Heart right ventricle (tissue), 16 donors: ENCODE data around the gene UBAC2. TPM values are rescaled to one million over a fixed set of nuclear protein-coding genes. Genes with fewer than 3 reads are reported as not detected.

ENCODE experiments used
- ATAC-seq, 8 donors: fragments of 200-7000 bp; cut with Tn5 transposase; one replicate each; pipeline ENCODE4 v1.9.1; 2020; ENCODE audit warnings: mild to moderate bottlenecking in 8 of 8, moderate library complexity in 8 of 8, moderate number of reproducible peaks in 1 of 8
- DNase-seq, 2 donors: peaks; one replicate each; pipeline ENCODE4 v3.0.0-alpha.2; 2020
- H3K27ac ChIP-seq, 10 donors: fragments of 200-600 bp; sonication (generic) in 2 of 10; one replicate each; pipeline versions ENCODE4 v1.5.0 to v1.8.0; 2020 to 2022; ENCODE audit warnings: mild to moderate bottlenecking in 3 of 10
- H3K27me3 ChIP-seq, 7 donors: fragments of 200-600 bp; one replicate each; pipeline ENCODE4 v1.8.0; 2021 to 2022; ENCODE audit warnings: mild to moderate bottlenecking in 2 of 7
- H3K36me3 ChIP-seq, 9 donors: fragments of 200-600 bp; sonication (generic) in 1 of 9; one replicate each; pipeline versions ENCODE4 v1.5.0 to v1.8.0; 2020 to 2022; ENCODE audit warnings: mild to moderate bottlenecking in 2 of 9
- H3K4me1 ChIP-seq, 9 donors: fragments of 200-600 bp; sonication (generic) in 1 of 9; one replicate each; pipeline versions ENCODE4 v1.5.0 to v1.8.0; 2020 to 2022; ENCODE audit warnings: mild to moderate bottlenecking in 4 of 9
- H3K4me3 ChIP-seq, 10 donors: fragments of 200-600 bp; sonication (generic) in 2 of 10; one replicate each; pipeline versions ENCODE4 v1.5.0 to v1.8.0; 2020 to 2022; ENCODE audit warnings: mild to moderate bottlenecking in 7 of 10, moderate library complexity in 2 of 10
- H3K9me3 ChIP-seq, 11 donors: fragments of 200-600 bp in 10 of 11; sonication (generic) in 2 of 11; one replicate each; pipeline versions ENCODE4 v1.5.0 to v1.8.0; 2013 to 2022; ENCODE audit warnings: mild to moderate bottlenecking in 2 of 11, control low read depth in 1 of 11, moderate library complexity in 1 of 11
- WGBS, 2 donors: extraction: QIAGEN DNeasy Blood & Tissue Kit; methylation state at CpG; one replicate each; pipeline ENCODE4 v1.1.7; 2013; ENCODE audit warnings: inconsistent platforms in 1 of 2; 5-methylcytosine and 5-hydroxymethylcytosine counted together
- intact Hi-C, 10 donors: fragments of 100-400 bp; cut with DNase I; formaldehyde crosslinking; loops; one replicate each; pipeline versions ENCODE4 v1.11.1 to v1.14.2; 2022
- microRNA-seq, 2 donors: library from miRNA; unstranded; fragments of <30 nt; microRNA quantifications; one replicate each; pipeline ENCODE4 v1.2.0, GENCODE V29; 2021
- polyA plus RNA-seq, 2 donors: library from polyadenylated mRNA; stranded (reverse); fragments of 200-250 nt; gene quantifications; one replicate each; pipeline ENCODE4 v1.2.3, GENCODE V29; 2013
- total RNA-seq, 10 donors: library from RNA; stranded (reverse); fragmentation: NEBNext Ultra II Directional in 3 of 10; extraction: Animal tissue kit (Norgen Biotek cat#: 25700) in 3 of 10; gene quantifications; one replicate each; pipeline versions ENCODE4 v1.2.1 to v1.2.4, GENCODE V29; 2021 to 2023
- TF ChIP-seq, protein P1 (sequence below), 9 donors: fragments of 200-600 bp; sonication (generic) in 2 of 9; IDR thresholded peaks; one replicate each; pipeline versions ENCODE4 v1.5.0 to v1.8.0; 2021 to 2022; ENCODE audit warnings: antibody characterized with exemption in 9 of 9, mild to moderate bottlenecking in 5 of 9, moderate library complexity in 1 of 9
- donor health status: Arrhythmogenic right ventricular cardiomyopathy.
- donor health status: ischemic (EF 13 %, LVEDD 7.1; RV severe dilation, severe dysfunction).
- donor health status: healthy with polysubstance abuse.
- donor health status: DM: no; HTN: yes; CAD: no.
- donor health status: DM: no; HTN: no; CAD: no.
- donor health status: ischemic (EF 25% LVEDD 6.9; RV normal size, moderate dysfunction).
- donor health status: ischemic (EF 25% LVEDD 5.7; RV mildly dilated, moderate dysfunction).
- donor health status: healthy.
- donor health status: DM: yes; HTN: yes; CAD: no.
- donor health status: Ischemic cardiomyopathy.
- donor health status: ischemic (EF 35%, LVEDD 5.7; RV mildly dilated, moderate dysfunction).
- donor health status: nonischemic (EF 11% LVEDD 7.7; RV severe dilation, severe dysfunction).
- donor health status: DM: yes; HTN: yes; CAD: no.
- donor health status: PGD.
- donor health status: ischemic (EF 29% LVEDD 5.4; RV normal size, mild dysfunction).
- donor health status: nonischemic (EF 23%, LVEDD 6.1; RV moderate dilation, normal function).

Gene UBAC2
- total and polyA plus RNA-seq, 12 donors: 31.8 to 60.4 (median 47.0) TPM

DNA sequence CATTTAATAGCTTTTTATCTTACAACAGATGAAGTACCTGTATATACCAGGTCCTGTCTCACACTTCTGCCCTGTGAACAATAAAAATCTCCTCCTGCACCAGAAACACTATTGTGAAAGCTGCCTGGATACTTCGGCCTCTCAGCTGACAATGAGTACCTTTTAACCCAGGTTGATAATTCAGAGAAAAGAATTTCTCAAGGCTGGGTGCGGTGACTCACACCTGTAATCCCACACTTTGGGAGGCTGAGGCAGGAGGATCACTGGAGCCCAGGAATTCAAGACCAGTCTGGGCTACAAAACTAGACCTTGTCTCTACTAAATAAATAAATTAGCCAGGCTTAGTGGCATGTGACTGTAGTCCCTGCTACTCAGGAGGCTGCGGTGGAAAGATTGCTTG, 235.3 kb downstream of the UBAC2 start:
- H3K27ac ChIP-seq: no peak overlapping the region
- intact Hi-C loops: loop anchor here (1.0 to 10.0 kb wide), 10 partner anchors 161 to 261 kb away; no protein-coding TSS in a partner anchor

More for the DNA sequence above, 235.3 kb downstream of the UBAC2 start:
- H3K4me3 ChIP-seq: no peak overlapping the region
- H3K4me1 ChIP-seq: peaks cover 0 to 34% (median 8%) of the 10 kb centered on the region in 9 donors
- TF ChIP-seq, protein P1, sequence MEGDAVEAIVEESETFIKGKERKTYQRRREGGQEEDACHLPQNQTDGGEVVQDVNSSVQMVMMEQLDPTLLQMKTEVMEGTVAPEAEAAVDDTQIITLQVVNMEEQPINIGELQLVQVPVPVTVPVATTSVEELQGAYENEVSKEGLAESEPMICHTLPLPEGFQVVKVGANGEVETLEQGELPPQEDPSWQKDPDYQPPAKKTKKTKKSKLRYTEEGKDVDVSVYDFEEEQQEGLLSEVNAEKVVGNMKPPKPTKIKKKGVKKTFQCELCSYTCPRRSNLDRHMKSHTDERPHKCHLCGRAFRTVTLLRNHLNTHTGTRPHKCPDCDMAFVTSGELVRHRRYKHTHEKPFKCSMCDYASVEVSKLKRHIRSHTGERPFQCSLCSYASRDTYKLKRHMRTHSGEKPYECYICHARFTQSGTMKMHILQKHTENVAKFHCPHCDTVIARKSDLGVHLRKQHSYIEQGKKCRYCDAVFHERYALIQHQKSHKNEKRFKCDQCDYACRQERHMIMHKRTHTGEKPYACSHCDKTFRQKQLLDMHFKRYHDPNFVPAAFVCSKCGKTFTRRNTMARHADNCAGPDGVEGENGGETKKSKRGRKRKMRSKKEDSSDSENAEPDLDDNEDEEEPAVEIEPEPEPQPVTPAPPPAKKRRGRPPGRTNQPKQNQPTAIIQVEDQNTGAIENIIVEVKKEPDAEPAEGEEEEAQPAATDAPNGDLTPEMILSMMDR (IDR thresholded peaks at IDR 0.05): no peak
- ATAC-seq (no peak), DNase-seq (no peak)
- no peaks in the 10 kb centered on the region for H3K9me3 ChIP-seq
- no peaks in the 10 kb centered on the region for H3K36me3 ChIP-seq
- 58 to 59% methylated on average over 3 of the region's 3 CpGs for WGBS, 2 donors
- peaks cover 0 to 28% (median 15%) of the 10 kb centered on the region in 7 donors for H3K27me3 ChIP-seq

Small RNA genes within 50 kb of the gene (microRNA-seq; reads per million reads assigned to microRNA genes)
- gene MIR623: 0 reads per million in 2 donors

Other genes with a start within 250 kb of the UBAC2 start
- 10 to 100 TPM; 31.6 to 73.7 (median 43.4) TPM for gene DOCK9, start 222.8 kb upstream of the UBAC2 start, total RNA-seq
- 10 to 100 TPM; 32.0 to 45.3 TPM for gene DOCK9, start 222.8 kb upstream of the UBAC2 start, polyA plus RNA-seq
- gene GPR18, start 57.5 kb downstream of the UBAC2 start, total RNA-seq: under 1 TPM in 1 of 10 donors, not detected in 9; 0.95 TPM
- gene GPR18, start 57.5 kb downstream of the UBAC2 start, polyA plus RNA-seq: not detected
- 1 to 10 TPM in 8 of 10 donors, under 1 TPM in 2; 0.49 to 8.6 (median 1.6) TPM for gene GPR183, start 106.5 kb downstream of the UBAC2 start, total RNA-seq
- gene GPR183, start 106.5 kb downstream of the UBAC2 start, polyA plus RNA-seq: 1 to 10 TPM; 2.2 to 2.6 TPM